Dendritic cell treated with granulocyte-macrophage colony-stimulating factor and Interleukin-4, amounts not matched to agents 40 ng/mL and 50 ng/mL, for 4 days (primary cell): ENCODE measurements around the gene CDC42SE1.
"Not testable (repeated sequence)": the region's sequence is repeated elsewhere in the genome, so short reads cannot be mapped to it uniquely, and the experiment has no call there.

Source experiments
- H3K27ac Mint-ChIP-seq: one replicate; pipeline ENCODE4 v1.8.0; 2022; ENCODE audit warnings: mild to moderate bottlenecking, mixed read lengths
- H3K27me3 Mint-ChIP-seq: one replicate; pipeline ENCODE4 v1.8.0; 2022; ENCODE audit warnings: mild to moderate bottlenecking, mixed read lengths
- H3K36me3 Mint-ChIP-seq: one replicate; pipeline ENCODE4 v1.8.0; 2022; ENCODE audit warnings: low read depth, mixed read lengths
- H3K4me1 Mint-ChIP-seq: one replicate; pipeline ENCODE4 v1.8.0; 2022; ENCODE audit warnings: low read depth, mixed read lengths
- H3K4me3 Mint-ChIP-seq: one replicate; pipeline ENCODE4 v1.8.0; 2022; ENCODE audit warnings: mild to moderate bottlenecking, moderate library complexity, mixed read lengths
- H3K9me3 Mint-ChIP-seq: one replicate; pipeline ENCODE4 v1.8.0; 2022; ENCODE audit warnings: mixed read lengths
- intact Hi-C: fragments of 100-400 bp; cut with micrococcal nuclease; formaldehyde crosslinking; loops from one replicate; pipeline ENCODE4 v1.15.0; 2022

CDC42SE1 gene

GRCh38 chr1:151059109-151060006 lies at the start of gene CDC42SE1:
Gene CDC42SE1 (minus strand): TSS chr1:151059622. CDS start chr1:151055730, 3,892 bp downstream.
- intact Hi-C loops = loop anchor here (5.0 kb wide), 1 partner anchor 37 kb away; no protein-coding TSS in a partner anchor
- Mint-ChIP-seq H3K36me3 (peaks cover 53% of the 10 kb centered on the region), H3K27me3 (no peaks in the 10 kb centered on the region), H3K4me1 (peaks cover 57% of the 10 kb centered on the region), H3K27ac (peak within 1 kb of the TSS; percentile 95), H3K4me3 (peak within 1 kb of the TSS; percentile 86), H3K9me3 (no peaks in the 10 kb centered on the region)

GRCh38 chr1:151108331-151108730 lies 48.9 kb upstream of the CDC42SE1 start:
- Mint-ChIP-seq H3K9me3 (no peaks in the 10 kb centered on the region), H3K36me3 (peaks cover 33% of the 10 kb centered on the region), H3K4me3 (no peak overlapping the region), H3K27ac (no peak overlapping the region), H3K4me1 (no peaks in the 10 kb centered on the region), H3K27me3 (no peaks in the 10 kb centered on the region)
- intact Hi-C loops = no loop called here

GRCh38 chr1:151106894-151107293 lies 47.5 kb upstream of the CDC42SE1 start:
- intact Hi-C loops = no loop called here
- Mint-ChIP-seq H3K4me3 (no peak overlapping the region), H3K27ac (no peak overlapping the region), H3K36me3 (peaks cover 39% of the 10 kb centered on the region), H3K4me1 (no peaks in the 10 kb centered on the region), H3K27me3 (no peaks in the 10 kb centered on the region), H3K9me3 (no peaks in the 10 kb centered on the region)

- Mint-ChIP-seq H3K27ac (no peak overlapping the region), H3K36me3 (peaks cover 38% of the 10 kb centered on the region), H3K27me3 (no peaks in the 10 kb centered on the region), H3K4me3 (no peak overlapping the region), H3K4me1 (no peaks in the 10 kb centered on the region), H3K9me3 (no peaks in the 10 kb centered on the region)
- intact Hi-C loops = no loop called here
These were observed 45.2 kb upstream of the CDC42SE1 start for GRCh38 chr1:151104630-151105029.

- Mint-ChIP-seq H3K4me1 (no peaks in the 10 kb centered on the region), H3K9me3 (no peaks in the 10 kb centered on the region), H3K36me3 (peaks cover 24% of the 10 kb centered on the region), H3K4me3 (no peak overlapping the region), H3K27me3 (no peaks in the 10 kb centered on the region), H3K27ac (no peak overlapping the region)
- intact Hi-C loops = no loop called here
These were observed 38.7 kb upstream of the CDC42SE1 start for GRCh38 chr1:151098126-151098525.

GRCh38 chr1:151097426-151097825 lies 38.0 kb upstream of the CDC42SE1 start:
- H3K27ac Mint-ChIP-seq, intact Hi-C loops, H3K4me1 Mint-ChIP-seq, H3K4me3 Mint-ChIP-seq, H3K27me3 Mint-ChIP-seq, H3K9me3 Mint-ChIP-seq: not testable (repeated sequence)
- H3K36me3 Mint-ChIP-seq = peaks cover 25% of the 10 kb centered on the region

GRCh38 chr1:151085953-151086559 lies 26.6 kb upstream of the CDC42SE1 start:
- Mint-ChIP-seq H3K36me3 (peaks cover 18% of the 10 kb centered on the region), H3K4me1 (peaks cover 9% of the 10 kb centered on the region), H3K27ac (no peak overlapping the region), H3K9me3 (no peaks in the 10 kb centered on the region), H3K27me3 (no peaks in the 10 kb centered on the region), H3K4me3 (no peak overlapping the region)
- intact Hi-C loops = no loop called here

- intact Hi-C loops = no loop called here
- Mint-ChIP-seq H3K36me3 (peaks cover 41% of the 10 kb centered on the region), H3K4me3 (no peak overlapping the region)
These were observed 12.8 kb upstream of the CDC42SE1 start for GRCh38 chr1:151072224-151072623.

GRCh38 chr1:151070474-151071276 lies 11.3 kb upstream of the CDC42SE1 start, which contains the start of gene GABPB2:
Gene GABPB2 (plus strand): TSS chr1:151070761. CDS start chr1:151088190, 17,429 bp downstream.
- intact Hi-C loops = no loop called here
- no peaks in the 10 kb centered on the region for H3K27me3 Mint-ChIP-seq
- peaks cover 6% of the 10 kb centered on the region for H3K4me1 Mint-ChIP-seq
- peak within 1 kb of the TSS; percentile 98 for H3K4me3 Mint-ChIP-seq
- no peaks in the 10 kb centered on the region for H3K9me3 Mint-ChIP-seq
- H3K27ac Mint-ChIP-seq = peak within 1 kb of the TSS; percentile 100
- H3K36me3 Mint-ChIP-seq = peaks cover 37% of the 10 kb centered on the region

More at GRCh38 chr1:151072224-151072623, 12.8 kb upstream of the CDC42SE1 start:
- peaks cover 6% of the 10 kb centered on the region for H3K4me1 Mint-ChIP-seq
- H3K9me3 Mint-ChIP-seq = no peaks in the 10 kb centered on the region
- no peaks in the 10 kb centered on the region for H3K27me3 Mint-ChIP-seq
- H3K27ac Mint-ChIP-seq = peak overlapping the region; percentile 100

GRCh38 chr1:151069103-151069486 lies 9.7 kb upstream of the CDC42SE1 start:
- peaks cover 24% of the 10 kb centered on the region for H3K36me3 Mint-ChIP-seq
- H3K27ac Mint-ChIP-seq = no peak overlapping the region
- H3K4me3 Mint-ChIP-seq = peak overlapping the region; percentile 13
- no peaks in the 10 kb centered on the region for H3K27me3 Mint-ChIP-seq
- intact Hi-C loops = no loop called here
- H3K4me1 Mint-ChIP-seq = peaks cover 6% of the 10 kb centered on the region
- no peaks in the 10 kb centered on the region for H3K9me3 Mint-ChIP-seq

- intact Hi-C loops = no loop called here
- no peak overlapping the region for H3K27ac Mint-ChIP-seq
- no peak overlapping the region for H3K4me3 Mint-ChIP-seq
- H3K27me3 Mint-ChIP-seq = no peaks in the 10 kb centered on the region
- H3K4me1 Mint-ChIP-seq = peaks cover 6% of the 10 kb centered on the region
- H3K9me3 Mint-ChIP-seq = no peaks in the 10 kb centered on the region
- H3K36me3 Mint-ChIP-seq = peaks cover 11% of the 10 kb centered on the region
These were observed 7.8 kb upstream of the CDC42SE1 start for GRCh38 chr1:151067185-151067584.

- H3K36me3 Mint-ChIP-seq = peaks cover under 1% of the 10 kb centered on the region
- no peaks in the 10 kb centered on the region for H3K9me3 Mint-ChIP-seq
- intact Hi-C loops = no loop called here
- H3K27ac Mint-ChIP-seq = no peak overlapping the region
- H3K4me3 Mint-ChIP-seq = no peak overlapping the region
- no peaks in the 10 kb centered on the region for H3K27me3 Mint-ChIP-seq
- H3K4me1 Mint-ChIP-seq = peaks cover 13% of the 10 kb centered on the region
These were observed 5.7 kb upstream of the CDC42SE1 start for GRCh38 chr1:151065089-151065645.

GRCh38 chr1:151062741-151063371 lies 3.4 kb upstream of the CDC42SE1 start:
- H3K36me3 Mint-ChIP-seq = peaks cover 19% of the 10 kb centered on the region
- H3K4me3 Mint-ChIP-seq = no peak overlapping the region
- no peak overlapping the region for H3K27ac Mint-ChIP-seq

More at GRCh38 chr1:151062741-151063371, 3.4 kb upstream of the CDC42SE1 start:
- intact Hi-C loops = no loop called here
- Mint-ChIP-seq H3K9me3 (no peaks in the 10 kb centered on the region), H3K4me1 (peaks cover 26% of the 10 kb centered on the region), H3K27me3 (no peaks in the 10 kb centered on the region)
